C4-2B (cell line): Measurements from ENCODE around the gene AKNA.

Source experiments
- ZFX ChIP-seq: fragments of 450-650 bp; IDR thresholded peaks from 2 replicates; pipeline ENCODE4 v1.6.1; 2017
- TF ChIP-seq, protein P1 (sequence below): fragments of 450-650 bp; conservative IDR thresholded peaks from 2 replicates; pipeline ENCODE4 v1.5.1; 2017; ENCODE audit warnings: mild to moderate bottlenecking

DNA sequence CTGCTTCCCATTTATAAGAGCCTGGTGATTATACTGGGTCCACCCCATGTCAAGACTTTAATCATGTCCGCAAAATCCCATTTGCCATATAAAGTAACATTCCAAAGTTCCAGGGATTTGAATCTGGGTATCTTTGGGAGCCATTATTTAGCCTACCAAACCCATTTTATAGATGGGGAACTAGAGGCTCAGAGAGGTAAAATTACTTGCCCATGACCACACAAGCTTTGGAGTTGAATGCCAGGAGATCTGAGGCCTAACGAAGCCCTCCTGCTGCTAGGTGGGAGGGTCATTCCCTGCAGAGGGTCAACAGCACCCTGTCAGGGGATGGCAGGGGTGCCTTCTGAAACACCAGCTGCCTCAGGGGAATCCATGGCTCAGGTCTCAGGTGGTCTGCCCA is 13.0 kb upstream of the AKNA start:
- TF ChIP-seq, protein P1, sequence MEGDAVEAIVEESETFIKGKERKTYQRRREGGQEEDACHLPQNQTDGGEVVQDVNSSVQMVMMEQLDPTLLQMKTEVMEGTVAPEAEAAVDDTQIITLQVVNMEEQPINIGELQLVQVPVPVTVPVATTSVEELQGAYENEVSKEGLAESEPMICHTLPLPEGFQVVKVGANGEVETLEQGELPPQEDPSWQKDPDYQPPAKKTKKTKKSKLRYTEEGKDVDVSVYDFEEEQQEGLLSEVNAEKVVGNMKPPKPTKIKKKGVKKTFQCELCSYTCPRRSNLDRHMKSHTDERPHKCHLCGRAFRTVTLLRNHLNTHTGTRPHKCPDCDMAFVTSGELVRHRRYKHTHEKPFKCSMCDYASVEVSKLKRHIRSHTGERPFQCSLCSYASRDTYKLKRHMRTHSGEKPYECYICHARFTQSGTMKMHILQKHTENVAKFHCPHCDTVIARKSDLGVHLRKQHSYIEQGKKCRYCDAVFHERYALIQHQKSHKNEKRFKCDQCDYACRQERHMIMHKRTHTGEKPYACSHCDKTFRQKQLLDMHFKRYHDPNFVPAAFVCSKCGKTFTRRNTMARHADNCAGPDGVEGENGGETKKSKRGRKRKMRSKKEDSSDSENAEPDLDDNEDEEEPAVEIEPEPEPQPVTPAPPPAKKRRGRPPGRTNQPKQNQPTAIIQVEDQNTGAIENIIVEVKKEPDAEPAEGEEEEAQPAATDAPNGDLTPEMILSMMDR, result no peak
- no peak for TF ChIP-seq ZFX
